ENCODE measurements around the gene RPL41. TPM values are rescaled to one million over a fixed set of nuclear protein-coding genes. Genes with fewer than 3 reads are reported as not detected.
A peak's percentile ranks its signal among the peaks of the same experiment; 100 is the strongest.

Gene RPL41
- total and polyA plus RNA-seq, 9 of the 15 experiments (the other 6 are each of a cell fraction or from before 2014, with no cell fraction given): 3,403 to 11,276 (median 5,604) TPM

GRCh38 chr12:56099787-56100186 is 16.6 kb upstream of the RPL41 start (continued):
- TF ChIP-seq HBP1 (CRISPR knock-in tag; IDR thresholded peaks at IDR 0.05) (no peak), EGR1 (conservative IDR thresholded peaks at IDR 0.05) (no peak), DEAF1 (CRISPR knock-in tag; IDR thresholded peaks at IDR 0.05) (no peak), E4F1 (CRISPR knock-in tag; IDR thresholded peaks at IDR 0.05; ENCODE audit: borderline replicate concordance) (no peak)

DNA sequence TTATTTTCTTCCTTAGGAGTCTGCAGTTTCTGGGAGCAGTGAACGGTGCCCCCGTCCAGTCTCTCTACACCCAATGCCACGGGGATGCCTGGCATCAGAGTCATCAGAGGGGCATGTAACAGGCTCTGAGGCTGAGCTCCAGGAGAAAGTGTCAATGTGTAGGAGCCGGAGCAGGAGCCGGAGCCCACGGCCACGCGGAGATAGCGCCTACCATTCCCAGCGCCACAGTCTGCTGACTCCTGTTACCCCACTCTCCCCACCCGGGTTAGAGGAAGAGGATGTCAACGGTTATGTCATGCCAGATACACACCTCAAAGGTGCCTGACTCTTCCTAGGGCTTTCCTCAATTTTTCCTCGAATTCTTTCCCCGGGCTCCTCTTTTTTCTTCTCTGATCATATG is 15.4 kb upstream of the RPL41 start:
- Histone ChIP-seq H3K4me3 (no peak overlapping the region), H3K36me3 (ENCODE audit: control insufficient read depth, insufficient read depth, low read length) (peaks cover 9% of the 10 kb centered on the region), H3K9ac (ENCODE audit: insufficient read depth in 1 of 2, low read depth in 2 of 2, low read length in 2 of 2) (peak overlapping the region in 1 of 2 experiments; percentile 27; a peak in 1 of 4 replicates), H3K27ac (ENCODE audit: extremely low read depth, low read depth, low read length) (no peak overlapping the region), H3K27me3 (ENCODE audit: control insufficient read depth in 2 of 2, insufficient read depth in 2 of 2, low read length in 2 of 2) (no peaks in the 10 kb centered on the region), H3K79me2 (ENCODE audit: control insufficient read depth, insufficient read depth, low read length) (peaks cover 21% of the 10 kb centered on the region), H3K4me2 (ENCODE audit: insufficient read depth, low read length) (no peak overlapping the region), H3K4me1 (replicated peaks in 1 of 2; ENCODE audit: control insufficient read depth in 2 of 2, insufficient read depth in 2 of 2, low read length in 2 of 2) (peaks cover 10 to 14% of the 10 kb centered on the region in 2 experiments), H2AFZ (ENCODE audit: low read depth, low read length) (no peak overlapping the region), H3K9me1 (ENCODE audit: control insufficient read depth, insufficient read depth, low read length) (no peaks in the 10 kb centered on the region), H4K20me1 (replicated peaks; ENCODE audit: control insufficient read depth, insufficient read depth, low read length) (peaks cover 5% of the 10 kb centered on the region), H3K9me3 (replicated peaks; ENCODE audit: control insufficient read depth, insufficient read depth, low read depth, low read length) (no peaks in the 10 kb centered on the region)
- in situ Hi-C loops (cut with MboI): no loop called here
- ChIA-PET POLR2A (no interaction called here), CTCF (ENCODE audit: low intra/inter-chr PET ratio) (no interaction called here)
- WGBS (ENCODE audit: insufficient coverage, low coverage, missing lambda C conversion rate): 66% methylated on average over 13 of the region's 14 CpGs
- DNase-seq (ENCODE audit: extremely low read depth in 1 of 4, low spot score in 3 of 4) (peak in 1 of 4 experiments; percentile 4), ATAC-seq (no peak), FAIRE-seq (no peak)
- no TSS peak for BruUV-seq (replicated peaks)
- TF ChIP-seq DLX4 (CRISPR knock-in tag; IDR thresholded peaks at IDR 0.05): no peak
- no peak for TF ChIP-seq CCNT2 (IDR thresholded peaks at IDR 0.05; ENCODE audit: borderline replicate concordance, extremely low read depth, insufficient read length, low read depth, low read length)
- TF ChIP-seq SRF (CRISPR knock-in tag; IDR thresholded peaks at IDR 0.05): no peak
- no peak for TF ChIP-seq CREBBP (IDR thresholded peaks at IDR 0.05; ENCODE audit: low read depth, low read length)
- TF ChIP-seq MAFF (IDR thresholded peaks at IDR 0.05; ENCODE audit: low read length): no peak
- TF ChIP-seq GABPB1 (CRISPR knock-in tag; IDR thresholded peaks at IDR 0.05): no peak
- no peak for TF ChIP-seq MEF2D (tag; conservative IDR thresholded peaks at IDR 0.05; ENCODE audit: low read depth)
- no peak for TF ChIP-seq POLR2A (conservative IDR thresholded peaks at IDR 0.05)
- intact Hi-C loops (cut with micrococcal nuclease): no loop called here

All from K562 (cell line).